ENCODE measurements around the gene FIZ1. TPM values are rescaled to one million over a fixed set of nuclear protein-coding genes. Genes with fewer than 3 reads are reported as not detected.

FIZ1 gene
- total RNA-seq, 1 experiment from 2014 or later: 21.5 TPM

- H3K4ac ChIP-seq (ENCODE audit: low read depth, low read length): no peak overlapping the region
- Mint-ChIP-seq H3K9me3 (peaks cover 4 to 14% of the 10 kb centered on the region in 2 experiments; a peak in 4 of 5 replicates), H3K27ac (no peak overlapping the region; a peak in 1 of 7 replicates), H3K27me3 (ENCODE audit: low read depth) (peaks cover 17% of the 10 kb centered on the region), H3K4me3 (no peak overlapping the region), H3K36me3 (ENCODE audit: insufficient read depth in 1 of 3, low read depth in 3 of 3) (peaks cover 0 to under 1% (median 0%) of the 10 kb centered on the region in 3 experiments; a peak in 1 of 7 replicates), H3K4me1 (peaks cover 16 to 44% of the 10 kb centered on the region in 2 experiments)
- no peak overlapping the region for H4K8ac ChIP-seq (replicated peaks; ENCODE audit: insufficient read length, low read depth, low read length)
- H3K23ac ChIP-seq (ENCODE audit: insufficient read length, low read depth, low read length): no peak overlapping the region
- no peak overlapping the region for H2BK20ac ChIP-seq (ENCODE audit: low read depth, low read length, poor library complexity, severe bottlenecking)
- no peak overlapping the region for H3K4me2 ChIP-seq (ENCODE audit: insufficient read depth, insufficient read length, low read length)
- DNase-seq: no peak
- H3K56ac ChIP-seq (ENCODE audit: insufficient read length, low read depth, low read length): no peak overlapping the region
- H3K18ac ChIP-seq (ENCODE audit: insufficient read length, low read depth, low read length): no peak overlapping the region
- no peaks in the 10 kb centered on the region for H3K4me1 ChIP-seq (ENCODE audit: insufficient read depth, low read length)
- no peaks in the 10 kb centered on the region for H3K79me1 ChIP-seq (ENCODE audit: insufficient read depth, low read depth, low read length, poor library complexity, severe bottlenecking)
- no peaks in the 10 kb centered on the region for H3K27me3 ChIP-seq (ENCODE audit: insufficient read depth, low read length)
- TF ChIP-seq, protein P1, sequence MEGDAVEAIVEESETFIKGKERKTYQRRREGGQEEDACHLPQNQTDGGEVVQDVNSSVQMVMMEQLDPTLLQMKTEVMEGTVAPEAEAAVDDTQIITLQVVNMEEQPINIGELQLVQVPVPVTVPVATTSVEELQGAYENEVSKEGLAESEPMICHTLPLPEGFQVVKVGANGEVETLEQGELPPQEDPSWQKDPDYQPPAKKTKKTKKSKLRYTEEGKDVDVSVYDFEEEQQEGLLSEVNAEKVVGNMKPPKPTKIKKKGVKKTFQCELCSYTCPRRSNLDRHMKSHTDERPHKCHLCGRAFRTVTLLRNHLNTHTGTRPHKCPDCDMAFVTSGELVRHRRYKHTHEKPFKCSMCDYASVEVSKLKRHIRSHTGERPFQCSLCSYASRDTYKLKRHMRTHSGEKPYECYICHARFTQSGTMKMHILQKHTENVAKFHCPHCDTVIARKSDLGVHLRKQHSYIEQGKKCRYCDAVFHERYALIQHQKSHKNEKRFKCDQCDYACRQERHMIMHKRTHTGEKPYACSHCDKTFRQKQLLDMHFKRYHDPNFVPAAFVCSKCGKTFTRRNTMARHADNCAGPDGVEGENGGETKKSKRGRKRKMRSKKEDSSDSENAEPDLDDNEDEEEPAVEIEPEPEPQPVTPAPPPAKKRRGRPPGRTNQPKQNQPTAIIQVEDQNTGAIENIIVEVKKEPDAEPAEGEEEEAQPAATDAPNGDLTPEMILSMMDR (conservative IDR thresholded peaks at IDR 0.05): no peak
- no peak overlapping the region for H2BK12ac ChIP-seq (ENCODE audit: insufficient read length, low read depth, low read length)
- no peak overlapping the region for H3K27ac ChIP-seq (ENCODE audit: insufficient read length, low read depth, low read length)
- H3K9me3 ChIP-seq (ENCODE audit: control insufficient read depth, low read depth, low read length): no peaks in the 10 kb centered on the region
- no peak overlapping the region for H2AK5ac ChIP-seq (ENCODE audit: insufficient read length, low read length)
- peaks cover under 1% of the 10 kb centered on the region for H4K20me1 ChIP-seq (ENCODE audit: control insufficient read depth, insufficient read depth, insufficient read length)
- no peak overlapping the region for H3T11ph ChIP-seq (ENCODE audit: low read length)
- H2BK5ac ChIP-seq (ENCODE audit: insufficient read length, low read length): no peak overlapping the region
- H3K23me2 ChIP-seq (ENCODE audit: insufficient read length, low read depth, low read length, poor library complexity, severe bottlenecking): peaks cover 4% of the 10 kb centered on the region
- no peak overlapping the region for H2BK15ac ChIP-seq (ENCODE audit: low read depth, low read length)
- H2BK120ac ChIP-seq (ENCODE audit: low read depth, low read length, poor library complexity, severe bottlenecking): no peak overlapping the region
- H3K14ac ChIP-seq (ENCODE audit: insufficient read depth, low read length): no peak overlapping the region
- no peak overlapping the region for H3K9ac ChIP-seq (ENCODE audit: extremely low read depth, insufficient read length, low read length)
- no peak overlapping the region for H4K91ac ChIP-seq (ENCODE audit: insufficient read length, low read depth, low read length)
- no peaks in the 10 kb centered on the region for H3K79me2 ChIP-seq (ENCODE audit: insufficient read depth, low read length)
- no CpG with 5 or more reads among the region's 23 CpGs for WGBS (ENCODE audit: extremely low coverage, insufficient read length, low lambda C conversion rate)
- no peak overlapping the region for H4K5ac ChIP-seq (ENCODE audit: insufficient read length, low read depth, low read length)
- no peak overlapping the region for H2AFZ ChIP-seq (ENCODE audit: low read length)
Observed at GRCh38 chr19:55544776-55545439, 54.4 kb downstream of the FIZ1 start.
